ENCODE data around the gene AKAP9.

- TF ChIP-seq CTCF (IDR thresholded peaks at IDR 0.05) (no peak), POLR2A (IDR thresholded peaks at IDR 0.05) (no peak)
Observed at GRCh38 chr7:92072708-92073107, 132.0 kb downstream of the AKAP9 start.
